OCI-LY1 (cell line): Measurements from ENCODE around the gene BASP1.

Experiments
- EZH2 ChIP-seq: fragments of 200-600 bp; sonication (generic), shearing (Covaris generic); IDR thresholded peaks from 2 replicates; pipeline ENCODE4 v1.8.0; 2017; ENCODE audit warnings: borderline replicate concordance, mixed run types, mild to moderate bottlenecking, antibody characterized with exemption, low read length, moderate library complexity, mixed read lengths
- TF ChIP-seq, protein P1 (sequence below): fragments of 200-600 bp; sonication (generic), shearing (Covaris generic); IDR thresholded peaks from 2 replicates; pipeline ENCODE4 v1.5.1; 2017; ENCODE audit warnings: mild to moderate bottlenecking, antibody characterized with exemption, low read length, moderate library complexity, mixed read lengths

DNA sequence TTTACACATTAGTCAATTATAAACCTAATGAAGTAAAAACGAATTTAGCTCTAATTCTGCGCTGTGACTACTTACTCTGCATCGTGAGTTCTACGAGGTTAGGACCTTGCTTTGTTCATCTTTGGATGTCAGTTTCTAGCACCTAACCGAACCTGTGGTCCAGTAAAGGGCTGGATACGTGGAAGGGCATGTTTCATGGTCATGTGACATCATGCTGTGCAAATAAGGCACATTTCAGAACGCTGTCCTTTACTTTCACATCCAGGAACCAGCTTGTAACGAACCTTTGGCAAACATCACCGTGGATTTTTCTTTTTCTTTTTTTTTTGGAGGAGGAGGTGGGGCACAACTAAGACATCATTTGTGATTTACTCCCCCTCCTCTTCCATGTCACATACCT is 15.0 kb downstream of the BASP1 start:
- TF ChIP-seq, protein P1, sequence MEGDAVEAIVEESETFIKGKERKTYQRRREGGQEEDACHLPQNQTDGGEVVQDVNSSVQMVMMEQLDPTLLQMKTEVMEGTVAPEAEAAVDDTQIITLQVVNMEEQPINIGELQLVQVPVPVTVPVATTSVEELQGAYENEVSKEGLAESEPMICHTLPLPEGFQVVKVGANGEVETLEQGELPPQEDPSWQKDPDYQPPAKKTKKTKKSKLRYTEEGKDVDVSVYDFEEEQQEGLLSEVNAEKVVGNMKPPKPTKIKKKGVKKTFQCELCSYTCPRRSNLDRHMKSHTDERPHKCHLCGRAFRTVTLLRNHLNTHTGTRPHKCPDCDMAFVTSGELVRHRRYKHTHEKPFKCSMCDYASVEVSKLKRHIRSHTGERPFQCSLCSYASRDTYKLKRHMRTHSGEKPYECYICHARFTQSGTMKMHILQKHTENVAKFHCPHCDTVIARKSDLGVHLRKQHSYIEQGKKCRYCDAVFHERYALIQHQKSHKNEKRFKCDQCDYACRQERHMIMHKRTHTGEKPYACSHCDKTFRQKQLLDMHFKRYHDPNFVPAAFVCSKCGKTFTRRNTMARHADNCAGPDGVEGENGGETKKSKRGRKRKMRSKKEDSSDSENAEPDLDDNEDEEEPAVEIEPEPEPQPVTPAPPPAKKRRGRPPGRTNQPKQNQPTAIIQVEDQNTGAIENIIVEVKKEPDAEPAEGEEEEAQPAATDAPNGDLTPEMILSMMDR, result no peak
- TF ChIP-seq EZH2, result no peak
